ENCODE results near the gene TRMT1.
"Not testable (repeated sequence)": the region's sequence is repeated elsewhere in the genome, so short reads cannot be mapped to it uniquely, and the experiment has no call there.

Gene TRMT1

GRCh38 chr19:13150187-13150930 is 33.8 kb upstream of the TRMT1 start, which contains the start of the genes IER2 and STX10:
Gene IER2, plus strand, starts transcription at chr19:13150411. Its CDS starts 2,776 bp downstream, at chr19:13153187.
Gene STX10, minus strand, starts transcription at chr19:13150375. Its CDS starts 202 bp downstream, at chr19:13150173.
- peak; percentile 89 for DNase-seq (ENCODE audit: low read depth)

- DNase-seq (ENCODE audit: low read depth) = no peak
Observed at GRCh38 chr19:13149628-13150186, 33.2 kb upstream of the TRMT1 start.

- DNase-seq (ENCODE audit: low read depth) = not testable (repeated sequence)
Observed at GRCh38 chr19:13149173-13149627, 32.7 kb upstream of the TRMT1 start.

- DNase-seq (ENCODE audit: low read depth) = no peak
Observed at GRCh38 chr19:13146763-13147563, 30.4 kb upstream of the TRMT1 start.

GRCh38 chr19:13139633-13140311 is 23.2 kb upstream of the TRMT1 start:
- no peak for DNase-seq (ENCODE audit: low read depth)

GRCh38 chr19:13138916-13139198 is 22.3 kb upstream of the TRMT1 start:
- DNase-seq (ENCODE audit: low read depth) = no peak

GRCh38 chr19:13138171-13138915 is 21.8 kb upstream of the TRMT1 start:
- DNase-seq (ENCODE audit: low read depth) = no peak

- DNase-seq (ENCODE audit: low read depth) = no peak
Observed at GRCh38 chr19:13137290-13137794, 20.8 kb upstream of the TRMT1 start.

GRCh38 chr19:13135068-13136062 is 18.8 kb upstream of the TRMT1 start:
- DNase-seq (ENCODE audit: low read depth) = no peak

- no peak for DNase-seq (ENCODE audit: low read depth)
Observed at GRCh38 chr19:13134626-13135025, 18.1 kb upstream of the TRMT1 start.

GRCh38 chr19:13133241-13133870 is 16.8 kb upstream of the TRMT1 start:
- no peak for DNase-seq (ENCODE audit: low read depth)

- DNase-seq (ENCODE audit: low read depth) = no peak
Observed at GRCh38 chr19:13132471-13133180, 16.1 kb upstream of the TRMT1 start.

- no peak for DNase-seq (ENCODE audit: low read depth)
Observed at GRCh38 chr19:13130886-13131490, 14.4 kb upstream of the TRMT1 start.

- DNase-seq (ENCODE audit: low read depth) = no peak
Observed at GRCh38 chr19:13129384-13129783, 12.8 kb upstream of the TRMT1 start.

GRCh38 chr19:13128583-13128982 is 12.0 kb upstream of the TRMT1 start:
- DNase-seq (ENCODE audit: low read depth) = no peak

GRCh38 chr19:13127811-13128575 is 11.5 kb upstream of the TRMT1 start:
- DNase-seq (ENCODE audit: low read depth) = no peak

- DNase-seq (ENCODE audit: low read depth) = no peak
Observed at GRCh38 chr19:13127051-13127450, 10.5 kb upstream of the TRMT1 start.
